ENCODE measurements around the gene FSTL4.

Gene FSTL4

DNA sequence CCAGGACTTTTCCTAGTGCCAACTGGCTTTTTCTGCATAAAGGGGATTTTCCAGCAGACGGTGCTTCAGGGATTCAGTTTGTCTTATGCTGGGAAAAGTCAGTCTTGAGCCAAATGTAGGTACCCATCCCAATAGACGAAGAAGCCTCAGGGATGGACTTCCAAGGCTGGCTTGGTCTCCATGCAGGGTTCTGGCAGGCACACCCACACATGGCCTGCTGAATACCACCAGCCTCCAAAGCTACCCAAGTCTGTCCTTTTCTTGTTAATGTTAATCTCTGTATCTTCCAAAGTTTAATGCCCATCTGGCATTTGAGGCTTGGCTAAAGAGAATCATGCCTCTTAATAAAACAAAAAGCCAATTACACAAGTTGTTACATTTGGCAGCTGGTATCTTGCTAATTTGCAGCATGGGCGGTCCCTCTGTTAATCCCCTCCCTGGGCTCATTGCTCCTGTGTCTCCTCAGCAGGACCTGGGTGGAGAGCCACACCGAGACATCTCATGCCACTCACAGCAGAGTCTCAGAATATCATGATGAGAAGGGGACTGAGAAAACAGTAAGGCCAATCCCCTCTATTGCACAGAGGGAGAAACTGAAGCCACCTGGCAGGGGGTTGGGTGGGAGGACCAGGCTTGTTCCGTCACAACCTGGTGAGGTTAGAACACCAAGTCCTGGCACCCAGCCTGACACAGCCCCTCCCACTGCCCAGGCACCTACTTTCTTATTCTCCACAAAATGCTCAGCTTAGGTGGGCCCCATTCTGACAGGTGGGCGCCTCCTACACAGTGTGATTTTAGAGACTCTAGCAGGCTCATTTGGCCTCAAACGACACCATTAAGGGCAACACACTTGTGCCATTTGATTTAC is 243.2 kb downstream of the FSTL4 start:
- peak in 1 of 56 donors; percentile 25 for DNase-seq

DNA sequence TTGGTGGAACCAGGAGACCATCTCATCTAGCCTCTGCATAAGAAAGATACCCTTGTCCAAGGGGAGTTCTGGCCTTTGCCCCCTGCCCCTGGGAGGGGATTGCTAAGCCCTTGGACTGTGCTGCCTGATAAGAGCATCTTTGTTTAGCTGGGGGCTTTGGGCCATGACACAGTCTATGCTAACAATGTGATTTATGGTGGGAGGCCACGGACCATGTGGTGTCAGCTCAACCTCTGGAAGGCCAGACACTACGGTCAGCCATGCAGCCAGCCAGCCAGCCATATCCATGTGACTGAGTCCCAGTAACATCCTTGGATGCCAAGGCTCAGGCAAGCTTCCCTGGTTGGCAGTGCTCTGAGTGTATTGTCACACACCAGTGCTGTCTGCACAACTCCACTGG is 244.4 kb downstream of the FSTL4 start:
- no peak for DNase-seq

DNA sequence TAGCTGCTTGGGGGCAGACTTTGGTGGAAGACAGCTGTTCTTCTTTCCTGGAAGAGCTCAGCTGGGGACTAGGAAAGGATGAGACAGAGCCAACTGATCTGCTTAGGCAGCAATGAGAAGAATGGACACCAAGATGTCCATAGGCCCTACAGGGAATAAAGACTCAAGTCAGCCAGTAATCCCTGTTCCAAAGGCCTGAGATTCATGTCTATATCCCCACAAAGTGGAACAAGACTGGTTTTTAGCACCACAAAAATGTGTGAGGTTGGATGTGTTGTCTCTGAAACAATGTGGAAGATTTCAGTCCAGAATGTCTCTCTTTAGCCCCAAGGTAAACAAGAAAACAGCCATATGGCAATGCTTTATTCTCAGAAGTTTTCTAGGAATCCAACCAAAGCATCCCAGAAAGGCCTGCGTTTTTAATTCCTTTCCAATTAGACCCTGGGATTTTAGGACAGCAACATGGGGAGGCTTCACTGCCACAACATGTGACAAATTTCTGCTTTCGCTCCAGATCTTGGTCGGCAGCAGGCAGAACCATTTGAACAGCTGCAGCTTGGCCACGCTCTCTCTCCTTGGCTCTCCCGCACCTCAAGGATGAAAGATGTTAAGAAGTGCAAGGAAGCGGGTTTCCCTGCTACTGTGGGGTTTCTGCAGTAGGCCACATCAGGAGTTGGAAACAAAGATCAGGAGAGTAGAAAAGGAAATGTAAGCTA is 245.1 kb downstream of the FSTL4 start:
- no peak for DNase-seq

DNA sequence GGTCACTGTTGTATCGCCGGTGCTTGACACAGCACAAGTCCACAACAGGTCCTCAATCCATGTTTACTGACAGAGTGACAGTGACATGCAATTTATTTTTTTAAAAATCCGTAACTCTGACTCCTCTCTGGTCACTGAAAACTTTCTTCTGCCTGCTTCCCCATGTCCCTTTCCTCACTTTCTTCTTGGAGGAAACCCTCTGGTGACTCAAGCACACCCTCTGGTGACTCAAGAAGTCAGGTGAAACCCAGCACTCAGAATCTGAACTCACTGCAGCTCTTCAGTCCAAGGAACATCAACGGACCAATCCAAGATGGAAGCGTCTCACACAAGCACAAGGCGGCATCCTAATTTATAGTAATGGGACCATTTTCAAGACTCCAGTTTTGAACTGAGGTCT is 245.9 kb downstream of the FSTL4 start:
- DNase-seq: no peak

DNA sequence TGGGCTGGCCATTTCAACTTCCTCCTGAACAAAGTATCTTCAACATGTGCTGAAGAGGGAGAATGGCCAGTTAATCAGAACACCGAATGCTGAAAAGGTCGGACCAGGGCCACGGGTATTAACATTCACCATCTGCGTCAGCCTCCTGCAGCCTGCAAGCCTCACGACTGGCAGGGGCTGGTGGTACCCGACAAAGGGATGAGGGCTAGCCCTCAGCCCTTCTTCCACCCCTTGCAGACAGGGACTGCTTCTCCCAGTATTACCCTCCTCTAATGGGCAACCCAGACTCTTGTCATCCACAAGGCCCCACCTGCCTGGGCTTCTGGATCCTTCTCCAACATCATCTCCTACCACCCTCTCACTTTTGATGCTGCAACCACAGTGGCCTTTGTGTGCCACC is 246.6 kb downstream of the FSTL4 start:
- DNase-seq: no peak

DNA sequence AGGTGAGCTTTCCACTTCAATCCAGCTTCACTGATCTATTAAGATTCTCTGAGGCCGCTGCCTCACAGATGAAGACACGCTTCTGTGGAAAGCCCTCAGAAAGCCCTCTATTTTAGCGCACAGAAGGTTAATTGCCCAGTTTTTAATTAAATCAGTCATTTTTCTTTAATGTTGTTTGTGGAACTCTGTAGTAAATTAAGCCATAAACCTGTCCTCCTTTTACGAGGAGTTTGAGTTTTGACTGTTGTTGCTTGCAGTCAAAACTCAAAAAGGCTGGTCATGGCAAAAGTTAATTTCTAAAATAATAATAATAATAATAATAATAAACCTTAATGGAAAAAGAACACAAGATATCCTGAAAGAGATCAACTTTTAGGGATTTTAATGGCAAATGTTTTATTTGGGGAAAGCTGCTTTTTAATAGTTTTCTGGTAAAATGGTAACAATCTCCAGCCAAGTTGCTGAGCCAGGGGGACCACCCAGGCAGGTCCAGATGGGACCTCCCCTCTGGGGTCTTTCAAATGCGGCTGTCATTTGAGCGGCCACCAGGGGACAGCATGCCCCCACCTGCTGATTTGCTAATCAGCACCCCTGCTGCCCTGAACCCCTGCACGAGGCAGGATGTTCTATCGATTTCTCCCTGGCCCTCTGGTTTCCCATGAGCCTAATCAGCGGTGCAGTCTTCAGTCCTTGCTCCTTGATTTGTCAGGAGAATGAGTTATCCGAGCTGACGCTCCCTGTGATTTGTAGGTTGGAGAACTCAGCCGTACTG is 247.2 kb downstream of the FSTL4 start:
- no peak for DNase-seq

DNA sequence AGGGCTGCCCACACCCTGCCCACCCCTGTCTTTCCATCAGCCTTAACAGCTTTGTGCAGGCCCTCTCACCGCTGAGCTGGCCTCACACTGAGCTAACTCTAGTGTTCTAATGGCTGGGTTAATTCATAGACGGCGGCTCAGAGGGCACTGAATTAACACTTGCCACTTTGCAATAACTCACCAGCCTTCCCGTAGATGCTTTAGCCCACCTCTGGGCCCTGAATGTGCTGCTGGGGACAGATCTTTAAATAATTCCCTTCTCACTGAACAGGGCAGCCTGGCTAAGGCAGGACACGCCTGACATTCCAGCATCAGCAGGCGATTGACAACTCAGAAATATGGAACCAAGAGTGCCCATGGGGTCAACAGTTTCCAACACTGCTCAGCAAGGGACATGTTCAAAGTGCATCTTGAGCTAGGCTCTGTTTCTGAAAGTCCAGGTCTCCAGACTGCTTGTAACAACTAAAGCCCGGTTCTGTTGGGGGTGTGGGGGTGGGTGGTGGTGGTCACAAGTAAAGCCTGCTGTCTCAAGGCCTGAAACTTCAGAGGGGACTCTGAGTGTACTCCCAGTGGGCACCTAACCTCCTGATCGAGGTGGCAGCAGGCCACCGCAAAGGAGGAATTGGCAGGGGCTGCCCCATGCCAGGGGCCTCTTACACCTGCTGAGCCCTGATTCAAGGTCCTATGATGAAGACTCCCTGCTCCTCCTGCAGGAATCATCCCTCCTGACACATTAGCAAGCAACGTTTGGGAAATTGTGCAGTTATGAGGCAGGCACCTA is 248.3 kb downstream of the FSTL4 start:
- DNase-seq: no peak

DNA sequence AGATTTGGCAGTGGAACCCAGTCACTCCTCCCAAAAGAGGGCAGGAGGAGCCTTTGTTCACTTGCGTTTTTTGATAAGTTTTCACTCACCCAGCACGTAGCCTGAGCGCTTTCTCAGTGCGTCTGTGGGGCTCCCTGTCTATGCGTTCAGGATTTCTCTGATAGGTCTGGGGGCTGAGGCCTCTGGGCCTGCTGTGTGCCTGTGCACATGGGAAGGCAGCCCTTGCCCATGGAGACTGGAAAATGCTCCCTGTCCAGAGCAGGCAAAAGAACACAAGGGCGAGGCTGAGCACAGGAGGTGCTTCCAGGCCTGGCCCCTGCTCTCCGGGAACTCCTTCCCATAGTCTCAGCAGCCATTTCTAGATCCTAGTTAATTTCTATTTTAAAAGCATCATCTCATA is 249.9 kb downstream of the FSTL4 start:
- no peak for DNase-seq

DNA sequence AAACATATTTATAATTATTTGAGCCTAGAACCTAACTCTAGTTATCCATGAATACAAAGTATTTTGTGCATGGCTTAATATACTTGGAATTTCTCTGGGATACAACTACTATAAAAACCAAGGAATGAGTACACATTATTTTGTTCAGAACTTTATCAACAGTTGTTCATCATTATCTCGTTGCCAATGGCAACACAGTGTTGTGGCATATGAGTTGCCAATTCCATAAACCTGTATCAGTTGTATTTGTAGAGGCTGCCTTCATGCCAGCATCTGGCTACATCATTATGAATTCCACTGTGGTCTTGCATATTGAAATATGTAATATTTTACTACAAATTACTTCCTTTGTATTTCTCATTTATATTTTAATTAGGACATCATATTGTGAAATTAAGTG is 250.4 kb downstream of the FSTL4 start:
- no peak for DNase-seq

DNA sequence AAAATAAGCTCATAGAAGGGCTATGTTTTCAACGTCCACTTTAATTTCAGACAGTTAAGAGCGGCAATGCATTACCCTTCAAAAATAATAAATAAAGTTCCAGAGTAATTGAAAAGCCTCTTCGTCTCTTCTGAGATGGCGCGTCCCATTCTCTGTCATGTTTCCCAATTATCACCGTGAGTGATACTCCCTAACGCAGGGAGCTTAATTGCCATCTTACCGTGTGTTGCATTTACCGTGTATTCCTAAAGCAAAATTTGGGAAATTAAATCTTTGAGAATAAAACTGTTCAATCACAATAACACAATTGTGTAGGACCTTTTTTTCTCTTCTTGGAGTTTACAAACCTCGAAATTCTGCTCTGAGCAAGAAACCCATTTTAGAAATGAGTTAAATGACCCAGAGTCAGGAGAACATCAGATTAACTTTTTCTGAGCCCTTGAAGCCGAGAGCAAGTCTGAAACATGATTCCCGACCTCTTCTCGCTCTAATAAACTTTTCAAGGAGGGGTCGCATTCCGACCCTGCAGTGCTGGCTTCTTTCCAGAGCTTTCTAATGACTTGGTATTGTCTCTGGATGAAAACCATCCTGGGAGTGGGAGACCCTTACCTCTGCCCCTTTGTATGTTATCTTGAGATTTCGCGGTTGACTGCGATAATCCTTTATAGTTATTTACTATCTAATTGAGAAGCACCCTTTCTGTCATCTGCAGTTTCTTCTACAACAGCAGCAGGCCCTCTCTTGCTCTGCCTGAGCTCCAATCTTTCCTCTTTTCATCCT is 251.5 kb downstream of the FSTL4 start:
- no peak for DNase-seq

DNA sequence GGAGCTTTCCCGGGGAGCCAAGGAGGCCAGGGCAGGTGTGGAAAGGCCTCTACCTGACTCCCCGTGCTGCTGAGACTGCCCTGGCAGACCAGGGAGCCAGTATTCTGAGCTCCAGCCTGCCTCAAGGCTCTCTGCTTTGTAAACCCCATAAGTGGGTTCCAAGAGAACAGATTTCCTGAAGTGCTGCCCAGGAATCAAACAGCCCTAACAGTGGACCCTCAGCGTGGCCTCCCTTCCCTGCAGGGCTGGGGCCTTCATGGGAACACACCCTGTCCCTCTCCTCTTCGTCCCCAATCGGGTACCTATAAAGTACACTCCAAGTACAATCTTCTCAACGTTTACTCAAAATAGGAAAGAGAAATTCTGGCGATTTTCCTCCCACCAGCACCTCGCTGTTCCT is 252.5 kb downstream of the FSTL4 start:
- DNase-seq: no peak

DNA sequence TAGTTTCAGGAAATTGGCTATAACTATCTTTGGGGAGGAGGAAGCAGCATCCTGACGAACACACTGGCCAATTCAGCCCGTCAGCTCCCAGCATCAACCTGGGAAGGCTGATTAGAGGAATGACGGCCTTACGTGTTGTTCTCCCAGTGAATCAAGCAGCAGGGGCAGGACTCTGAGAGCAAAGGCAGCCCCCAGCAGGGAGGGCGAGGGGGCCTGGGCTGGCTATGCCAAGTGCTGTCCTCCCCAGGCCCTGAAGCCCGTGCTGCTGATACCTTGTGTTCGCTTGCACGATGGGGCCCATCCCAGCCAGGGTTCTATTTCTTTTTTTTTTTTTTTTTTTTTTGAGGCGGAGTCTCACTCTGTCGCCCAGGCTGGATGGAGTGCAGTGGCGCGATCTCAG is 254.1 kb downstream of the FSTL4 start:
- no peak for DNase-seq

DNA sequence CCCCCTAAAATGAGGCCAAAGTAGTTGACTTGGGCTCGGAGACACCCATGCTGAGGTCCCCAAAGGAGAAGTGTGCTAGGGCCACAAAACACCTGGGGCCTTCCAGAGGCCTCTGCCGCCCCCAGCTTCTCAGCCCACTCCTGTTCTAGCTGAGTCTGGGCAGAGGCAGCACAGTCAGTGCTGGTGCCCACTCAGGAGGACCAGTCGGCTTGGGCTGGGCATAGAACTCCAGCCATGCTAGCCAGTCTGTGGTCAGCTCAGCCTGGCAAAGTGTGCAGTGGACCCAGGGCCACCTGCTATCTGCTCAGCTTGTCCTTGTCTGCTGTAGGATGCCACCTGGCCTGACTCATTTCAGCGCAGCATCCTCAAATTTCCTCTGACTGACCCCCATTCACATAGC is 254.6 kb downstream of the FSTL4 start:
- DNase-seq: no peak

DNA sequence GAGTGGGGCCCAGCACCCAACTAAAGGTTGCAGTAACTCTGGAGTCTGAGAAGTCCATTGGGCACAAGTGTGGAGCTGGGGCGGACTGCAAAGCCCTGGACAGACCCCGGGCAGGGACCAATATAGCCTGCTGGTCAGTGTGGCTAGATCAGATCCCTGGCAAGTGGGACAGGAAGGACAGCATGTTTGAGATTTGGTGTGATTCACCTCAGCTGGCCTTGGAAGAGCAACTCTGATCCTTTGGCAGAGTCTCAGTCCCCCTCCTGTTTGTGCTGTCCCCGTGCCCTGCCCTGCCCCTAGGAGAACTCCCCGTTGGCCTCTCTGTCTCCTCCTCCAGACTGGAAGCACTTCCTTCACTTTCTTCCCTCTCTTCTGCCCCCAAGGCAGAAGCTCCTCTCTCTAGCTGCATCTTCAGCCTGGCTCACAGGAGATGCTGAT is 255.3 kb downstream of the FSTL4 start:
- no peak for DNase-seq

DNA sequence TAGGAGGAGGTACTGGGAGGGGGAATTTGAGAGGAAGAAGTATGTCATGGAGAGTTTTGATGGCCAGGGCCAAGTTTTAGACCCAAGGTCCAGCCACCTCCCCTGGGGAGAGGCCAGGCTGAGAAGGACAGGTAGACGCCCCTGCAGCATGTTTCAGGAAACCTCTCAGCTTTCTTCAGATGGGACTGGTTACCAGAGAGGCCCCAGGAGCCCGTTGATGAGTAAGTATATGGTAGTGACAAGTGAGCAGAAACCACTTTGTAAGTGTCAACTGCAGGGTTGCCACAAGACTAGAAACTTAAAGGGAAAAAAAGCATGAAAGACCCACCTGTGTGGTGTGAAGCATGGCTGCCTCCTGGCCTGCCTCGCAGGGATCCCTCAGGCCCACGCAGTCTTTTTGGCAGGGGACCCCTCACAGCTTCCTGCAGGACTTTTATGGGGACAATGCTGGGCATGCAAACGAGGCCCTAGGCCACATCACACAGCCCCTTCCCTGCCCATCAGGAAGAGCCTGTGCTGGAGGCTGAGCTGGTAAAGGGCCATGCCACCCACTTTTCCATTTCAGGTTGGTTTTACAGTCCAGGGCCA is 255.9 kb downstream of the FSTL4 start:
- no peak for DNase-seq

DNA sequence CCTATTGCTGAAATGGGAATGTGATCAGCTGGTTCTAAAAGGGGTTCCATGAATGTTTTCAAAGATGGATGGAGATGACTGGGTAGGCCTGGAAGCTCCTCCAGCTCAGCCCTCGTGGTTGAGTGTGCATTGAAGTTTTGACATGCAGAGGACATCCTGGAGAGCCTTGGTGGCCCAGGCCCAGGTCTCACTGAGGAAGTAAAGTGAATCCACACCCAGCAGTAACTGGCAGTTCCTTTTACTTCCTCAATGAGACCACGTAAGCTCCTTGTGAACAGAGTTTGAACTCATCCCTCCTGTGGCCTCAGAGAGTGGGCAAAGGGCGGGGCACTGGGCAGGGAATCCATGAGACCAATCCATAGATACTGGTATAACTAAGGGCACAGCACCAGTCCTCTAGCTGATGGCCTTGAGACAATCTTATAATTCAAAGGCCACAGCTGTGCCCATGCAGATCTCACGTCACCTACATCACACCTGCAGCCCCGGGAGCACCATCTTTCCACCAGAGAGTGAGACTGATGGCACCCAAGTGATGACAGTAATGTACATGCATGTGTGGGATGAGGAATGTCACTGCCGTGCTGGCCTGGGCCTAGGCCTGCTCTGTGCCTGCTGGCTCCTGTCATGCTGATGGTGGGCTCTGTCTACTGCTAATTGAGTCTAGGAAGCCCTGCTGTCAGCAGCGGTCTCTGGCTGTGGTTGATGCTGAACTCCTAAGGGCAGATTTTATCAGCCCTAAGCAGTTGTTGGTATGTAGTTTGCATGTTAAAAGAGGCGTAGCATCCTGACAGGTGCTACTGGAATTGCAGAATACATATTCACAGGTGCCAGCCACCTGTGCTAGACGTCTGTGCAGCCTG is 257.8 kb downstream of the FSTL4 start:
- DNase-seq: no peak

DNA sequence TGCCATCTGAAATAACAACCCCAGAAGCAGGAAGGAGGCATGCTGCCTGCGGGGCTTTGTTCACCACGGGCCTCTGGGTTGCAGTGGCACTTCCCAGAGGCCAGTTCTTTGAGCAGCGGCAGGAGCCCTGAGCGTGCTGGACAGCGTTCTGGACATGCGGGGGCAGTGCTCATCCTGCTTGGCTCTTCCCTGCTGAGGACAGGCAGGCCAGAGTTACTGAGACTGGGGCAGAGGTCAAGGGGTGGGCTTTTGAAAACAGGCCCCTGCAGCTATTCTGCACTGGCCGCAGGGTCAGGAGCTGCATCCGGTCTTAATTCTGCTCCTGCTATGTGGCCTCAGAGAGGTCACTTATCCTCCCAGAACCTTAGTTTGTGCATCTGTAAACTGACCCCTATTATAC is 258.6 kb downstream of the FSTL4 start:
- DNase-seq: no peak

DNA sequence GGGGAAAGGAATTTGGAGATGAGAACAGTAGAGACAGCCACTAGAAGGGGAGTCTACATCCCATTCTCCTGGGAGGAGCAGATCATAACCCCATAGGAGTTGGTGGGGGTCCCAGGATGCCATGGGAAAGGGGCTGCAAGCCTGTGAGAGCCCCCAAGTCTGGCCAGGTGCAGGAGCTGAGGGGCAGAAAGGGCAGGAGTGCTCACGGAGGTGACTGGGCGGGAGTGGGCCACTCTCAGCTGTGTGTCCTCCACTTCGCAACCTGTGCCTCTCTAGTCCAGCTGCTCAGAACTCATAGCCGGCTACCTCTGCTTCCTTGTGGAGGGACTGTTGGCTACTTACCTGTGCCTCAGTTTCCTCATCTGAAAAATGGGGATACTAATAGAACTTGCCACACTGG is 263.9 kb downstream of the FSTL4 start:
- DNase-seq: no peak

DNA sequence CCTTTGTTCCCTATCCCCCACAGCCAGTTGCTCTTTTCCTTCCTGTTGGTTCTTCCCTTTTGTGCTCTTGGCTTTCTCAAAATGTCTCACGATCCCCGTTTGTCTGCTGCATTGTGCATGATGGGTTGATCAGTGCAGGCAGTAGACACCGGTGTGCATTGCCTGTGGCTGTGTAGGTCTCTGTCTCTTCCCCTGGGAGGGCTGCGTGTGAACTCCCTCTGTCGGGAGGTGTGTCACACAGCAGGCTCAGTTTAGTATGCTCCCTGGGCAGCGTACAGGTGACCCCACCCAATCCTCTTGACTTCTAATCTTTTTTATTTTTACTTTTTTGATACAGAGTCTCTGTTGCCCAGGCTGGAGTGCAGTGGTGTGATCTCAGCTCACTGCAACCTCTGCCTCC is 265.3 kb downstream of the FSTL4 start:
- no peak for DNase-seq

Data from nucleus accumbens (tissue), 56 donors.